NAMALWA (cell line): ENCODE results near the gene ZNF76.

Source experiments
- DNase-seq: peaks from one replicate; pipeline ENCODE4 v3.0.0-alpha.2; 2015; ENCODE audit warnings: low spot score

The ZNF76 gene

DNA sequence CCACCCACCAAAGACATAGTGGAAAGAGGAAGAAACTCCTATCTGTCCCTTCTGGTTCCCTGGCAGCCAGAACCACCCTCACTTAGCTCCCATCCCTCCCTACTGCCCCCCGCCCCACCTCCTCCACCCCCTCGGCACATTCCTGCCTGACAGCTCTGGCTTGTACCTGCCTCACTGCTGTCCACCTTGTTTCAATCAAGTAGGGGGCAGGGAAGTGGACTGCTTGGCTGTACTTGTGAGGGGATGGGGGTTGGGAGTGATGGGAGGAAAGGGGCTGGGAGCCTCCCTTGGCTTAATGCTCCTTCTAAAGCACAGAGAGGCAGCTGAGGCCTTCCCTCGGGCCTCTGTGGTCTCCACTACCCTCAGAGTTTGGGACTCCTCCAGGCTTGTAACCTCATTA, 22.1 kb upstream of the ZNF76 start:
- DNase-seq = no peak

DNA sequence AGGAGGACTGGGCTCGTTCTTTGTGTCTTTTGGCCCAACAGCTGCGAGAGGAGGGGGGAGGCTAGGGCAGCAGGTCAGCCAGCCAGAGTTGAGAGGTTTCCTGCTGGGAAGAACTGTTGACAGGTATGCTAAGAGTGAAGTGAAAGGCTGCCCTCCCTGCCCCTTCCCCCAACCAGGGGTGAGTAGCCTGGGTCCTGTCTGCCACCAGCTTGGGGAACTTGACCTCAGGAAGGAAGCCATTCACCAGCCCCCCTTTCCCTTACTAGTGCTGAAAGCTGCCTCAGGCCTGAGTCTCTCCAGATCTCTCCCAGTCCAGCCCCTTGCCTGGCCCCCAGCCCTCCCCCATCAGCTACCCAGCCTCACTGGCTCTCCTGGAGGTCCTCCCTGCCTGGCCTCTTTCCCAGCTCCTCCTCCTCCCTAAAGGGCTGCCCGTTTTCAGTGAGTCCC, 20.7 kb upstream of the ZNF76 start:
- no peak for DNase-seq

GRCh38 chr6:35239581-35239980, 20.0 kb upstream of the ZNF76 start:
- no peak for DNase-seq

DNA sequence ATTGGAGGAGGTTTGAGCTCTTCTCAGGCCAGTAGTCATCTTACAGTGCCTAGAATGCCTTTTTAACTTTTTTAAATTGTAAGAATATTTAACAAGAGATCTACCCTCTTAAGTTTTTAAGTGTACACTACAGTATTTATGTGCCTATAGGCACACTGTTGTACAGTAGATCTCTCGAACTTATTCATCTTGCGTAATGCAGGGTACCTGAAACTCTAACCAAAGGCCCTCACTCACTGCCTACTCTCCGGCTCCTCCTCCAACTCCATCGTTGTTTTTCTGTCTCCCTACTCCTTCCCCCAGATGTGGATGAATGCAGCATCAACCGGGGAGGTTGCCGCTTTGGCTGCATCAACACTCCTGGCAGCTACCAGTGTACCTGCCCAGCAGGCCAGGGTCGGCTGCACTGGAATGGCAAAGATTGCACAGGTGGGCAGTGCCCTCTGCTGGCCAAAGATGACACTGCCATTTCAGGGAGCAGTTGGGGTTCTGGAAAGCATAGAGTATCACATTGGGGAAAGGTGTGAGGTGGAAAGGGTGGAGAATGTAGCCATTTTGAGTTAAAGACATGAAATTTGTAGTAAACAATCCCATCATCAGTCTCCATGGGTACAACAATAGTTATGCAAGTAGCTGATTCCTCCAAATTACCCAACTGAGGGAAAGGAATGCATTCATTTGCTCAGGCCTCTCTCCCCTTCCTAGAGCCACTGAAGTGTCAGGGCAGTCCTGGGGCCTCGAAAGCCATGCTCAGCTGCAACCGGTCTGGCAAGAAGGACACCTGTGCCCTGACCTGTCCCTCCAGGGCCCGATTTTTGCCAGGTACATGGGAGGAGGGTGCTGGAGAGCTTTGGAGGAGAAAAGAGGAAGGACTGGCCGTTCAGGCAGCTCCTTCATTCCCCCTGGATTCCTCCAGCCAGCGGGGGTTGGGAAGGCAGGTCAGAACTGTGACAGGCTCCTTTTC, 18.4 kb upstream of the ZNF76 start:
- peak; percentile 77 for DNase-seq

GRCh38 chr6:35242486-35242885, 17.0 kb upstream of the ZNF76 start:
- DNase-seq = no peak

GRCh38 chr6:35242906-35243305, 16.6 kb upstream of the ZNF76 start:
- no peak for DNase-seq

DNA sequence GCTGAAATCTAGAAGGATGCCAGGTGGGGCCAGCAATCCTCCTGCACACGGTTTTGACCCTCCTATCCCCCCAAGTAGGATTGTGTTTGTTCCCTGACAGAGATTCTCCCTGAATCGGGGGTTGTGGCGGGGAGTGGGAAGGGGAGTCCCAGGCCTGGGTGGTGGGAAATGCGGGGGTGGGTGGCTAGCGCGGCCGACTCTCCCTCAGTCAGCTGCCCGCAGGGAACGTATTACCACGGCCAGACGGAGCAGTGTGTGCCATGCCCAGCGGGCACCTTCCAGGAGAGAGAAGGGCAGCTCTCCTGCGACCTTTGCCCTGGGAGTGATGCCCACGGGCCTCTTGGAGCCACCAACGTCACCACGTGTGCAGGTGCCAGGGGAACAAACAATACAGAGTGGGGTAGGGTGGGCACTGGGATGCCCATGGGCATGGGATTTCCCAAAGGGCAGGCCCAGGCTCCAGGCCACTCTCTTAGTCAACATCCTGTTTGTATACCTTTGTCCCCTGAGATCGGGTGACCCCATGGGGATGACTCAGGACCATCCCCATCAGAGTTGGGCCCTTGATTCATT, 16.1 kb upstream of the ZNF76 start:
- DNase-seq = no peak

DNA sequence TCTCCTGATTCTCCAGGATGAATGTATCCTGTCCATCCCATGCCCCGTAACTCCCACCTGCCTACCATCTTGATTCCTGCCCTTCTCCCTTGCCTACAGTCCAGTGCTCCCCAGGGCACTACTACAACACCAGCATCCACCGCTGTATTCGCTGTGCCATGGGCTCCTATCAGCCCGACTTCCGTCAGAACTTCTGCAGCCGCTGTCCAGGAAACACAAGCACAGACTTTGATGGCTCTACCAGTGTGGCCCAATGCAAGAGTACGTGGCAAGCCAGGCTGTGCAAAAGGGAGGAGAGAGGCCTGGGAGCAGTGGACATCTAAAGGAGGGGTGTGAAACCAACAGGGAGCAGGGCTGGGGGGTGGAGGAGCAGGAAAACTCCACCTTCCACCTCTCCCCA, 15.0 kb upstream of the ZNF76 start:
- DNase-seq = no peak

GRCh38 chr6:35247642-35248231, 11.8 kb upstream of the ZNF76 start:
- no peak for DNase-seq

GRCh38 chr6:35248300-35248699, 11.2 kb upstream of the ZNF76 start:
- DNase-seq = no peak

GRCh38 chr6:35248965-35249364, 10.6 kb upstream of the ZNF76 start:
- no peak for DNase-seq

DNA sequence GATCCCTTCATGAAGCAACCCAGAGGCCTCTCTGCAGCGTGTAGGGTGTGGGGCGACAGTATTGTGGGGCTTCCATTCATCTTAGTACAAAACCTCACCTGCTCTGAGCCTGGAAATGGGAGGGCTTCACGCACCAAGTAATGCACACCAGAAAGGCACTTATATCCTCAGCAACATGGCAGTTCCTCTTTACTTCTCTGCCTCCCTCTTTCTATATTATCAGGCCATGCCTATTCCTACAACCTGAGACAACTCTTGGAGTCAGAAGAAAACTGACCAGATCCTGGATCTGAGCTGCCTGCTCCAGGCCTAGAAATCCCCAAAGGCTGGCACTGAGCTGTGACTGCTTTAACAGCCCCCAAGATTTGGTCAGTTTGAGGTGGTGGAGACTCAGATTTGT, 7.6 kb upstream of the ZNF76 start:
- no peak for DNase-seq

- no peak for DNase-seq
Measured at GRCh38 chr6:35253249-35253648, 6.3 kb upstream of the ZNF76 start.

DNA sequence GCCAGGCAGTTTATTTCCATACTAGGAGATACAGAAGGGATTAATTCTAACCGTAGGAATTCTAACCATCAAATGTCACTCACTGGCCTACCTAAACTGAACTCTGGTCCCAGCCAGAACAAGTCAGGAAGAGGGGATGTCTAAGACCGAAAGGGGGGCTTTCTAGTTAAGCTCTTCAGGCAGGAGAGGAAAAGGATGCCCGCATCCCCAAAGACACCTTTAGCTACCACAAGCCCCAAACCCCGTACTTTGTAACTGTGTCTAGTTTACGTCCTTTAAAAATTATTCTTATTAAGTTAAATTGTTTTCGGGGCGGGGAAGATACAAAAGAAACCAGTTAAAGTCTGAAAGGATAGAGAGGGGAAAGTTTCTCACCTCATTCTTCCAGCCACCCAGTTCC, 1.2 kb upstream of the ZNF76 start:
- DNase-seq = no peak

DNA sequence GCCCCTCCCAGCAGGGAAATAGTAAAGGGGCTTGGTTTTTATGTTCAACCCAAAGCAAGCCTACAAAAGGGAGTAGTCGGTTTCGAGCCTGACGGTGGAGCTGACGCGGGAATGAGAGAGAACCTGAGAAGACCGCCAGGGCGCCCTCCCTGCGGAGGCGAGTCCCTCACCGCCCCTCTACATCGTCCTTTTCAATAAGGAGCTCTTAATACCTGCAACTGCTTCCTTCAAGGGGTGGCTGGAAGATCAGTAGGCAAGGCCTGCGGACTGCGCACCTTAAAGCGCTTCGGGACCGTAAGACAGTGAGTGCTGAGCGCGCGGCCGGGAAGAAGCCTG, 709 bp upstream of the ZNF76 start:
- peak; percentile 82 for DNase-seq

GRCh38 chr6:35259948-35260590, 534 bp downstream of the ZNF76 start:
- peak; percentile 68 for DNase-seq

DNA sequence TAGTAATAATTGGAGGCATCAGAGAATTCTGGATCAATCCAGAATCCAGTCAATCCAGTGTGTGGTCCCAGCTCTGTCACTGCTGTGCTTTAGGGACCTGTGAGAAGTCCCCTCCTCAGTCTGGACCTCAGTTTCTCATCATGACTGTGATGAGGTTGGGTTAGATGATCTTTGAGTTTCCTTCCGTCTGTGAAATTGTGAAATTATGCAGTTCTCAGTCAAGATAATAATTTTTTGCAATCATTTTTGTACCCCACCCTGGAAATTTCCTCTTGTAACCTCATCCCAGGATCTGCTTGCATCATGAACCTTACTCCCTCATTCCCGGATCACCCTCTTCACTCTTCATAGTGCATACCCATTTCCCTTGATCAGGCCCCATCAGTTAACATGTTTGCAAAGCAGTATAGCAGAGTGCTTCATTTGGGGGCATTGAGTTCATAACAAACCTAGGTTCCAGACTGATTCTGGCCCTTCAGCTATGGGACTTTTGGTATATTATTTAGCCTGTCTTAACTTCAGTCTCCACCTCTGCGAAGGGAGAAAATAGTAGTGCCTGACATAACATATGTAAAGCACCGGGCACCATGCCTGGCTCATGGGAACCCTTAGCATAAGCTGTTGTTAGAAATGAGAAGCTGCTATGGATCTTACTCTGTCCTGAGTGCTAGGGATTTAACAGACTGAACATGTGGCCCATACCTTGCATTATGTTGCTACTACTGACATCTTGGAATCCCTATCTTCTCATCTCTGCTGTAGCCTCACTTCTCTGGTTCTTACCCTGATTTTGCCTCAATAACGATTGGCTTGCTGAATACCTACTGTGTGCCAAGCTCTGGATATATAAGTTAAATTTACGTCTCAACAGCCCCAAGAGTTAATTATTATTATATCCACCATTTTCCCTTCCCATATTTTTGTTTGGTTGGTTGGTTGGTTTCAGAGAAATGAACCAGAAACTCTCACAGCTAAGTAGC, 1.3 kb downstream of the ZNF76 start:
- peak; percentile 15 for DNase-seq

DNA sequence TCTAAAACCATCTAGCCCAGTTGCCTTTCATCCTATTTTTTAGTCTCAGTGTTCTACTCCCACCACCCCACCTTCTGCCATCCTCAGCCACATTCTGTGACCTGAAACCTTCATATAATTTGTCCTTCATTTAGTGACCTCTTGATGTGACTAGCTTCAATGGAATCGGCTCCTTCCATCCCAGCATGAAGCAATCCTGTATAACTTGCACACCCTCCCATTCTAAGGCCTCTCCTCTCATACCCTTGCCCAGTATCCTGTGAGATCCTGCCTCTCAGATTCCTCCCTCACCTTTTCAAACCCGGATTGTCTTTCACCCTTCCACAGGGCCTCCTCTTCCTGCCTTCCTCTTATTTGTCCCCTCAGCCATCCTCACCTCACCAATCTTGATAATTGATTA, 3.1 kb downstream of the ZNF76 start:
- DNase-seq = no peak

GRCh38 chr6:35264550-35265274, 5.2 kb downstream of the ZNF76 start:
- DNase-seq = no peak

GRCh38 chr6:35265523-35265922, 6.0 kb downstream of the ZNF76 start:
- no peak for DNase-seq

GRCh38 chr6:35267446-35267845, 7.9 kb downstream of the ZNF76 start:
- no peak for DNase-seq
